ENCODE data around the gene S100A2.

The S100A2 gene

DNA sequence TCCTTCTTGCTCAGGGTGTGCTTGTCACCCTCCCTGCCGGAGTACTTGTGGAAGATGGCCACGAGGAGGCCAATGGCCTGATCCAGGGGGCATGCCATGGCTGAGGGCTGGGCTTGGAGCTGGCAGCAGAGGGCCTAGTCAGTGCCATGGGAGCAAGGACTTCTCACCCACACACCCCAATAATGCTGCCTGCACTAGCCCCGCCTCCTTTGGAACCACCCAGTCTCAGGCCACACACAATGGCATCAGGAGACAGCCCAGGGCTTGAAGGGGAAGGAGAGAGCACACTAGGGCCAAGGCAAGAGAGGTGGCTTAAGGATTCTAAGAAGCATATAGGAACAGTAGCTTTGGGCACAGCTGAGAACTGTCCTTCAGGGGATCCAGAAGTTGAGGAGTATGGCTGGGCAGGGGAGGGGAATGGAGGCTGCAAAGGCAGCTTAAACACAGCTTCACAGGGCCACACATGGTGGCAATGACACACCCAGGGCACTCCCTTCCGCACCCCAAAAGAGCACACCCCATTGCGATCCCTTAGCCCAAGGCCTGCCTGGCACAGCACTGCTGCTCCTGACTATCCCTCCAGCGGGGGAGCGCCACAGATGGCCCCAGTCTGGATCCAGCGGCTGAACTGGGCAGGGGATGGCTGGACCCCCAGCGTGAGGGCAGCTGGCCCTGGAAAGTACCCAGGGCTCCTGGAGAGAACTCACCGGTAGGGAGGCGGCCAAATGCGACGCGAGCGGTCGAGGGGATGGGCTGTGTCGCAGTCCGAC is 30.2 kb downstream of the S100A2 start, which contains the start of gene S100A6:
Gene S100A6 (minus strand): TSS at position 750 of the 770 bp plus-strand sequence. CDS start 652 bp downstream, at position 98.
- TF ChIP-seq, protein P1, sequence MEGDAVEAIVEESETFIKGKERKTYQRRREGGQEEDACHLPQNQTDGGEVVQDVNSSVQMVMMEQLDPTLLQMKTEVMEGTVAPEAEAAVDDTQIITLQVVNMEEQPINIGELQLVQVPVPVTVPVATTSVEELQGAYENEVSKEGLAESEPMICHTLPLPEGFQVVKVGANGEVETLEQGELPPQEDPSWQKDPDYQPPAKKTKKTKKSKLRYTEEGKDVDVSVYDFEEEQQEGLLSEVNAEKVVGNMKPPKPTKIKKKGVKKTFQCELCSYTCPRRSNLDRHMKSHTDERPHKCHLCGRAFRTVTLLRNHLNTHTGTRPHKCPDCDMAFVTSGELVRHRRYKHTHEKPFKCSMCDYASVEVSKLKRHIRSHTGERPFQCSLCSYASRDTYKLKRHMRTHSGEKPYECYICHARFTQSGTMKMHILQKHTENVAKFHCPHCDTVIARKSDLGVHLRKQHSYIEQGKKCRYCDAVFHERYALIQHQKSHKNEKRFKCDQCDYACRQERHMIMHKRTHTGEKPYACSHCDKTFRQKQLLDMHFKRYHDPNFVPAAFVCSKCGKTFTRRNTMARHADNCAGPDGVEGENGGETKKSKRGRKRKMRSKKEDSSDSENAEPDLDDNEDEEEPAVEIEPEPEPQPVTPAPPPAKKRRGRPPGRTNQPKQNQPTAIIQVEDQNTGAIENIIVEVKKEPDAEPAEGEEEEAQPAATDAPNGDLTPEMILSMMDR (IDR thresholded peaks at IDR 0.05; ENCODE audit: low read depth, low read length, missing control alignments), result no peak
- peak within 1 kb of the TSS; percentile 52 for H3K4me3 ChIP-seq (ENCODE audit: low read depth, low read length)
- no peak for DNase-seq (ENCODE audit: low read depth)

- TF ChIP-seq, protein P1 (IDR thresholded peaks at IDR 0.05; ENCODE audit: low read depth, low read length, missing control alignments), result no peak
- no peak for DNase-seq (ENCODE audit: low read depth)
- H3K4me3 ChIP-seq (ENCODE audit: low read depth, low read length), result no peak overlapping the region
These were observed 30.8 kb downstream of the S100A2 start for GRCh38 chr1:153534925-153535241.

GRCh38 chr1:153534226-153534924 is 31.3 kb downstream of the S100A2 start:
- TF ChIP-seq, protein P1 (IDR thresholded peaks at IDR 0.05; ENCODE audit: low read depth, low read length, missing control alignments), result no peak
- no peak overlapping the region for H3K4me3 ChIP-seq (ENCODE audit: low read depth, low read length)
- DNase-seq (ENCODE audit: low read depth), result no peak

- no peak for DNase-seq (ENCODE audit: low read depth)
- H3K4me3 ChIP-seq (ENCODE audit: low read depth, low read length), result no peak overlapping the region
- TF ChIP-seq, protein P1 (IDR thresholded peaks at IDR 0.05; ENCODE audit: low read depth, low read length, missing control alignments), result no peak
These were observed 31.9 kb downstream of the S100A2 start for GRCh38 chr1:153533689-153534201.

- no peak for DNase-seq (ENCODE audit: low read depth)
- no peak overlapping the region for H3K4me3 ChIP-seq (ENCODE audit: low read depth, low read length)
- TF ChIP-seq, protein P1 (IDR thresholded peaks at IDR 0.05; ENCODE audit: low read depth, low read length, missing control alignments), result peak; percentile 66
These were observed 32.7 kb downstream of the S100A2 start for GRCh38 chr1:153532769-153533599.

GRCh38 chr1:153532181-153532580 is 33.5 kb downstream of the S100A2 start:
- H3K4me3 ChIP-seq (ENCODE audit: low read depth, low read length), result no peak overlapping the region
- TF ChIP-seq, protein P1 (IDR thresholded peaks at IDR 0.05; ENCODE audit: low read depth, low read length, missing control alignments), result no peak

More at GRCh38 chr1:153532181-153532580, 33.5 kb downstream of the S100A2 start:
- no peak for DNase-seq (ENCODE audit: low read depth)

All from GM12864 (cell line).